Fibroblast of villous mesenchyme (primary cell): ENCODE measurements around the gene PRR33. TPM values are rescaled to one million over a fixed set of nuclear protein-coding genes. Genes with fewer than 3 reads are reported as not detected.

Source experiments
- DNase-seq: peaks from one replicate; pipeline ENCODE4 v3.0.0-alpha.2; 2010; ENCODE audit warnings: low read depth
- H3K4me3 ChIP-seq: 2 replicates; pipeline ENCODE4 v1.5.1; 2011; ENCODE audit warnings: low read depth, mild to moderate bottlenecking, low read length
- small RNA-seq: library from RNA; depleted of rRNA; stranded (forward); fragments of <200 nt; gene quantifications from one replicate; pipeline ENCODE3, GENCODE V24; 2012
- total RNA-seq: library from RNA; depleted of rRNA; stranded (reverse); fragments of >200 nt; gene quantifications from 2 replicates; pipeline ENCODE4 v1.2.3, GENCODE V29; 2012
- TF ChIP-seq, protein P1 (sequence below): IDR thresholded peaks from 2 replicates; pipeline ENCODE4 v1.5.1; 2012; ENCODE audit warnings: low read depth, mild to moderate bottlenecking, low read length; ENCODE audit not compliant: insufficient read depth

PRR33 gene
- total RNA-seq, 1 donor = not detected

DNA sequence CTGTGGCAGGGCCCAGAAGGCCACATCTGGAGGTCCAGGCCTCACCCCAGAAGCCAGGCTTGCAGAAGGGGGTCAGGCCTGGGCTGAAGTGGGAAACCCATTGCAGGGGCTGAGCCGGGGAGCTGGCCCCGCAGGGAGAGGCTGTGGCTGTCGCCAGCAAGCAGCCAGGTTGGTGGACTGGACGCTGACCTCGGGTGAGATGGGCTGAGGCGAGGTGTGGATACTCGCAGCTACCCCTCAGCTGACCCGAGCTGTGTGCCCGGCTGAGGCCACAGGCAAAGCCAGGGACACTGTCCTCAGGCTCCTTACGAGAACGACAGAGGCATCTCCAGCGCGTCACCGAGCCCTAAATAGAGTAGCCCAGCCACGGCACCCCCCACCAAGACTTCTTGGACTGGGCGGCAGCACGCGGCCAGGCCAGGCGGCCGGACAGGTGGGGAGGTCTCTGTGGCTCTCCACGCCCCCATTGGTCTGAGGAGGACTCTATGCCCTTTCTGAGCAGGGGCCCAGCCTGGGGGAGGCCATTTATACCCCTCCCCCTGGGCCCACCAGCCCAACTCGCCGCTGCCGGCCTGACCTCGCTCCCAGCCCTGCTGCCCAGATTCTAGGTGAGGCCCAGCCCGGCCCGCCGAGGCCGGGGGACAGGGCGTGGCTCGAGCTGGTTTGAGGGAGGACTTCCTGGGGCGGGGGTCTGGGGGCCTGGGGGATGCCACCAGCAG lies 53.1 kb downstream of the PRR33 start, which contains the start of gene TNNI2:
TSS of gene TNNI2 (plus strand) at position 556 of the 719 bp plus-strand sequence. CDS start 716 bp downstream, outside the sequence.
- TF ChIP-seq, protein P1, sequence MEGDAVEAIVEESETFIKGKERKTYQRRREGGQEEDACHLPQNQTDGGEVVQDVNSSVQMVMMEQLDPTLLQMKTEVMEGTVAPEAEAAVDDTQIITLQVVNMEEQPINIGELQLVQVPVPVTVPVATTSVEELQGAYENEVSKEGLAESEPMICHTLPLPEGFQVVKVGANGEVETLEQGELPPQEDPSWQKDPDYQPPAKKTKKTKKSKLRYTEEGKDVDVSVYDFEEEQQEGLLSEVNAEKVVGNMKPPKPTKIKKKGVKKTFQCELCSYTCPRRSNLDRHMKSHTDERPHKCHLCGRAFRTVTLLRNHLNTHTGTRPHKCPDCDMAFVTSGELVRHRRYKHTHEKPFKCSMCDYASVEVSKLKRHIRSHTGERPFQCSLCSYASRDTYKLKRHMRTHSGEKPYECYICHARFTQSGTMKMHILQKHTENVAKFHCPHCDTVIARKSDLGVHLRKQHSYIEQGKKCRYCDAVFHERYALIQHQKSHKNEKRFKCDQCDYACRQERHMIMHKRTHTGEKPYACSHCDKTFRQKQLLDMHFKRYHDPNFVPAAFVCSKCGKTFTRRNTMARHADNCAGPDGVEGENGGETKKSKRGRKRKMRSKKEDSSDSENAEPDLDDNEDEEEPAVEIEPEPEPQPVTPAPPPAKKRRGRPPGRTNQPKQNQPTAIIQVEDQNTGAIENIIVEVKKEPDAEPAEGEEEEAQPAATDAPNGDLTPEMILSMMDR = no peak
- no peak for DNase-seq
- H3K4me3 ChIP-seq = no peak within 1 kb of the TSS

Small RNAs within 50 kb of the gene (small RNA-seq; reads per million reads assigned to genes)
- gene AC051649.1 (not detected), gene MIR4298 (not detected)

Other genes starting within 250 kb of the PRR33 start
- not detected in 2 replicates for gene KRTAP5-6, start 194.7 kb downstream of the PRR33 start, total RNA-seq
- gene IFITM10, start 141.3 kb downstream of the PRR33 start, total RNA-seq = 0.32 and 0.43 TPM in 2 replicates
- 63.9 and 84.1 TPM in 2 replicates for gene CTSD, start 128.0 kb downstream of the PRR33 start, total RNA-seq
- gene SYT8, start 56.9 kb downstream of the PRR33 start, total RNA-seq = under 0.01 TPM in 1 of 2 replicates, not detected in the other
- gene TNNI2, start 52.9 kb downstream of the PRR33 start, total RNA-seq = not detected in 2 replicates
- 0.32 TPM in 1 of 2 replicates, not detected in the other for gene LSP1, start 38.8 kb downstream of the PRR33 start, total RNA-seq
- gene TNNT3, start 27.8 kb upstream of the PRR33 start, total RNA-seq = not detected in 2 replicates
- gene MRPL23, start 55.4 kb upstream of the PRR33 start, total RNA-seq = 107 and 143 TPM in 2 replicates
- 72.5 and 161 TPM in 2 replicates for gene H19, start 105.9 kb upstream of the PRR33 start, total RNA-seq
- gene IGF2, start 247.5 kb upstream of the PRR33 start, total RNA-seq = 26.8 and 44.8 TPM in 2 replicates